CD4-positive, alpha-beta T cell treated with Interleukin-2 at 100 ng/mL for 4 hours (primary cell): ENCODE measurements around the gene ADAM33.

Source experiments
- DNase-seq: peaks from one replicate; pipeline ENCODE4 v3.0.0-alpha.2; 2020; ENCODE audit warnings: low spot score

Gene ADAM33

DNA sequence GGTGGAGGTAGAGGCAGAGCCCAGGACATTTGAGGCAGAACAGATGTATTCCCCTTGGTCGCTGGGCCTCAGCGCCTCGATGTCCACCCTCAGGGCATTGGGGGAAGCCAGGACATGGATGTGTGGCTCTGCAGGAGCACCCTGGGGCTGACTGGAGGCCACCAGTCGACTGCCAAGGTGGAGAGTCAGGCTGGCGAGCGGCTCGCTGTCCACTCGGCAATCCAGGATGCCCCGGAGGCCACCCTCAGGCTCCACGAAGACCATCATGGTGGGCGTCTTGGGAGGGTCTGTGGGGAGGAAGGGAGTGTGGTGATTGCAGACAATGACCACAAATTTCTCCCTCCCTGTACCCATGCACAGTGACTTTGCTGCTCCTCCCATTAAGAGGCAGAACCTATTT is 8.2 kb upstream of the ADAM33 start:
- no peak for DNase-seq

DNA sequence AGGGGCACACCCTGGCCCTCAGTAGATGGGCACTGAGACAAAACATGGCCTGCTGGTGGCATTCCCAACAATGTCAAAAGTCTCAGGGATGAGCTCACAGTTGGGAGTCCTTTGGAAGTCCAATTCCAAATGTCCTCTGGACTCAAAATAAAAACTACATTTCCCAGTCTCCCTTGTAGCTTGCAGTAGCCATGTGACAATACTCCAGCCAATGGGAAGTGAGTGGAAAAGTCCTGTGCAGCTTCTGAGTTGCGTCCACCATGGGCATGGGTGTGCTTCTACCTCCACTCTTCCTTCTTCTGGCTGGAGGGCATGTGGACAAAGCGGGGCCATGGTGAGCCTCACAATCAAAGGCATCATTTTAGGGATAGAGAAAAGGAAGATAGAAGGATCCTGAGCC is 5.8 kb upstream of the ADAM33 start:
- no peak for DNase-seq

DNA sequence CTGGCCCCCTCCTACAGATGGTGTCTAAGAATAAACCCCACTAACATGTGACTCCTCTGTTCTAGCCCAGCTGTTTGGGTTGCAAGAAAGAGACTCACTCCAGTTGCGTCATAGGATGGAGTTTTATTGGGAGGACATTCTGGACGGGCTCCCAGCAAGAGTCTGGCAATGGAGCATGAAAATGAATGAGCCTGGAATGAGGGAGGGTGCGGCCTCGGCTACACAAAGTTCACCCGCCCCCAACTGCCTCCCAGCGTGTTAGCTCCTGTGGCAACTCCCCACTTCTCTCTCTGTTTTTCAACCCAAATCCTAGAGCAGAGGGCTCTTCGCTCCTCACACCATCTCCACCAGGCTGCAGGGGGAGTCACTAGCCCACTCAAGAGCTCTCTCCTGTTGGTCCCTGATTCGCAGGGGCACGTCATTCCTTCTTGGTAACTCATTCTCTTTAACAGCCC is 5.1 kb upstream of the ADAM33 start:
- no peak for DNase-seq

DNA sequence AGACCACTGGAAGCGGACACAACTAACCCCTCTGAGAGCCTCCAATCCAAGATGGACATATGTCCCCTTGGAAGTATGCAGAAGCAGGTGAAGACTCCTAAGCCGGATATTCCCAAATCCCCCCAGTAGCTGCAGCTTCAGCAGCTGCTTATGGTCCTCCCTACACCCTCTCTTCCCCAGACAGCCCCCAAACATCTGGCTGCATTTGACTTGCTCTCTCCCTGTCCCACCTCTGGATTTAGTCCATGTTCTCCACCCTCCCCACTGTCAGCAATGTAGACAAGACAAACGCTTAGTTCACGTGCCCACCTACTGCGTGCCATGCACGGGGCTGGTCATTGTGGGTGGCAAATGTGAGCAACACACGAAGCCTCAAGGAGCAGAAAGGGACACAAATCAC is 4.6 kb upstream of the ADAM33 start:
- DNase-seq = no peak

DNA sequence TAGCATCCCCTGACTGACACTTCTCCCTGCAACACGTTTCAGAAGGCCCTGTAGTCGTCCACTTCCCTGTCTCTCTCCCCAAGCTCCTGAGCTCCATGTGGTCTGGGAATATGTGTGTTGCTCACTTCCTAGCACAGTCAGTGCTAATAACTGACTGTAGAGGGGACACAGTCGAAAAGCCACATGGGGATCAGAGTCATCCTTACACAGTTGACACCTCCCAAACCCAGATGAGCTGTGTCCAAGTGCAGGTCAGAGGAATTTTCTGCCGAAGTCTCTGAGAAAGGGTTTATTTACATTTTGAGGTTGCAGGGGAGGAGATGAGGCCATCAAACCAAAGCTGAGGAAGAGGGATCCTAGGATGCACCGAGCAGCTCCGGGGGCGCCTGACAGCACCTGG is 3.5 kb upstream of the ADAM33 start:
- DNase-seq = no peak

DNA sequence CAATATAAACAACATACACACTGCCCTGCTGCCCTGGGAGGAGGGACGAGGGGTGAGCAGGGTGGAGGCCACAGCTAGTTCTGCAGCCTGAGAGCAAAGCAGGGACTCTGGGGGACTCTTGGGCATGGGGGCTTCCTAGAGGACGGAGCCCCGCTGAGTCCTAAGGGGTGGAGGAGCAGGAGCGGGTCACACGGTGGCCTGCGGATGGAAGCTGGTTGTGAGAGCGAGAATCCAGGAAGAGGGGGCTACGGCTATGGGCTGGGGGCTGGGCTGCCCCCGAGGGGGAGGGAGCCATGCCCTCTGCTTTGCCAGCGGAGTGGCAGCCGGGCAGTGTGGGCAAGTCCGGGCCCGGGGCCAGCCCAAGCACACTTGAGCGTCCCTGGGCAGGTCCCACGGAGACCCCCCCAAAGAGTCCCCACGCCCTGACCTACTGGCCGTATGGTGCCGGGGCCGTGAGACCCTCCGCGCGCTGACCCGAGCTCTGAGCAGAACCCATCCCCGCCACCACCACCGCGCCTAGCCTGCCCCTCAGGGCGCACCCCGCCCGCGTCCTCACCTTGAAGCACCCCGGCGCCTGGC is 369 bp downstream of the ADAM33 start:
- DNase-seq = no peak

DNA sequence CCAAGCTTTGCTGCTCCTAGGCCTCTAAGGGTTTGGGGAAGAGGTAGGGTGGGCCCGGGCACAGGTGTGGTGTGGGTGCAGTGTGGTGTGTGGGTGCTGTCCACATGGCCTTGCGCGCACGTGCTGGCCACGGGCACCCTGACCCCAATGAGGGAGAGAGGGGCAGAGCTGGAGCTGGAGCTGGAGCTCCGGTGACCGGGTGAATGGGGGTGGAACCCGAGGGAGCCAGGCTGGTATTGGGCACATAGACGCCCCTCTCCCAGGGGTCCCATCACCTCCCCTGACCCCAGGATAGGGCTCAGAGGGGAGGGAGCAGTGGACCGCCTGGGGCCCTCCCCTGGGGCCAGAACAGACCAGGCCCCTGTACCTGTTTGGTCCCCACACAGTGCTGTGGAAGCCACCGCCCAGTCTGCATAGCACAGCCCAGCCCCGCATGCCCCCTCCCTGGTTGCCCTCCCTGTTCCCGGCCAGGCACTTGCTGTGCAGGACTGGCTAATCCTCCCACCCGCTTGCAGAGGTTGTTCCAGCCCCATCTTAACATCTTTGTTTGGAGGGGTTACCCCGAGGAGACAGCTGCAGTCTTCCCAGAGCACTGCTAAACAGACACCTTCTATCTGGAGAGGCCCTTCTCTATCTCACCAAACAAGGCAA is 984 bp downstream of the ADAM33 start:
- no peak for DNase-seq

DNA sequence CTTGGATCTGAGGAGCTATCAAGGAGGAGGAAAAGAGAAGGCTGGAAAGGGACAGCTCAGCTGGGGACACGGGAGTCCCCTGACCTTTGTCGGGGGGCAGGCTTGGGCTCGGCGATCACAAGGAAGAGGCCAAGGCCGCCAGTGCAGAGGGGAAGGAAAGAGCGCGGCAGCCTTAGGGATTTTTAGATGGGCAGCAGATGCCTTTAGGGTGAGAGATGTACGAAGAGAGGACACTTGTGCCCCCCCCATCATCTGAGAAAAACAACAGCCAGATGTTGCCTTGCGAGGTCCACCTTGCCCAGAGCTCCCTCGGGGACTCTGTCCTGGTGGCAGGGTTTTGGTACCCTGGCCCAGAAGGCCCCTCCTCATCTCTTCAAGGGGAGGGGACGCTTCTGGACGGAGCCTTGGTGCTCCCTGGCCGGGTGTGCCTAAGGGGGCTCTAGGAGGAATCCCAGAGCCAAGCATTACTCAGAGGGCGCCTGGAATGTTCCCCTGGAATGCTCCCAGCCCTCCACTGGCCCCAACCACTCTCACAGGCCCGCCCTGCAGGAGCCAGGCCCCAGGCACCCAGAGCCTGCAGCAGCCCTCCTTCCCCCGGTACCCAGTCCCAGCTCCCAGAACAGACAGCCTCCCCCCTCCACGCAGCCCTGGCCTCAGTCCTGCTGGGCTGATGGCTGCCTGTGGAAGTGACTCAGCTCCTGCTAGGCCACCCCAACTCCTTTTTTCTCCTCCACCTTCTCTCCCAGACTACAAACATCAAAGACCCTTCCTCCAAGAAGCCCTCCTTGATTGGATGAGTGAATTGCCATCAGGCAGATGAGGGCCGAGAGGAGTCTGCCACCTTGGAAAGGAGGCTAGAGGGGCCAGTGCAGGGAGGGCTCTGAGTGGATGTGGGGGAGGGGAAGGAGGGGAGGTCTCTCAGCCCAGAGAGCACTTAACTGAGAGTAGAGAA is 1.8 kb downstream of the ADAM33 start:
- DNase-seq = no peak

DNA sequence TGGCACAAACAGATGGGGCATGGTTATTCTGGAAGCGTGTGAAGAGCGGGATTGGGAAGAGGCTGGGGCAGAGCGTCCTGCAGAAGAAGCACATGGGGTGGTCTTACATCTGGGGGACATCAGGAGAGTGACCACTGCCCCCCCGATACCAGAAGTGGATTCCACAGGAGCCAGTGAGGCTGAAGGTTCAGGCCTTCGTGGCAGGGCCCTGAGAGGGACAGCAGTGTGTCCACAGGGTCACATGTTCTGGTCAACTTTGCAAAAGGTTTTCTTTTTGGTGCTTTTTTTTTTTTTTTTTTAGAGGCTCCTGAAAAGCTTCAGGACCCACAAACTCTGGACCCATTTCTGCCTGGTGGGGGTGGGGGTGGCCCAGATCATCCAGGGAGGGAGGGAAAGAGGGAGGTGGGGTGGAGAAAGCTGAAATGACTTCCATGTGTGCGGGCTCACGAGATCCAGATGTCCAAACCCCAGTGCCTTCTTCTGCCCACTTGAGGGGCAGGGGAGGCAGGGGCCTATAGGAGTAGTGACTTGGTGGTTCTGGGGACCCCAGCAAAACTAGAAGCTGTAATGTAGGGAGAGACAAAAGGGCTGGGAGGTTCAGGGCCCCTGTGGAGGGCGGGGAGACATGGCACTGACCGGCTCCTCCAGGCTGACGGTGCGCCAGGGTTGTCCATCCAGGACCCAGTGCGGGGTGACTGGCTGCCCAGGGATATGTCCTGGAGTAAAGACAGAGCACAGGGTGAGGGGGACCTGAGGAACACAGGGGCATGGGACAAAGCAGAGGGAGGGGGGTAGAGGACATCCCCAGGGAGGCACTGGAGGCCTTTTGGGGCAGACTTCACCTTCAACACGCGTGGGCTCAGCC is 2.7 kb downstream of the ADAM33 start:
- DNase-seq = no peak

DNA sequence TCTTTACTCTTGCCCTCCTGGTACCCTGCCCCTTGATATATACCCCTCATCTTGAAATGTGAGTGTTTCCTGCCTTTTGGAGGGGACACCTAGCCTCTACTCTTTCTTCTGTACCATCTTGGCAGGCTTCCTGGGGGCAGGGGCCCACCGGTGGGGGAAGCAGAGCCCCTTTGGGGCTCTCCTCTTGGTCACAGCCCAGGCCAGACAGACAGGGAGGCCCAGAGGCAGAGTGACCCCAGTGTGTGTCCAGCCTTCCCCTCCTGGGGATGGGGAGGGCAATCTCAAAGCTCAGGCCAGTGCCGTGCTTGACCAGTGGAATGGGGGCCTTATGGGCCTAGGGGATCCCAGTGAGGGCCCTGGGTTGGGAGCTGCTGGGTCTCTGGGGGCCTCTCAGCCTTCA is 3.6 kb downstream of the ADAM33 start:
- DNase-seq = no peak

DNA sequence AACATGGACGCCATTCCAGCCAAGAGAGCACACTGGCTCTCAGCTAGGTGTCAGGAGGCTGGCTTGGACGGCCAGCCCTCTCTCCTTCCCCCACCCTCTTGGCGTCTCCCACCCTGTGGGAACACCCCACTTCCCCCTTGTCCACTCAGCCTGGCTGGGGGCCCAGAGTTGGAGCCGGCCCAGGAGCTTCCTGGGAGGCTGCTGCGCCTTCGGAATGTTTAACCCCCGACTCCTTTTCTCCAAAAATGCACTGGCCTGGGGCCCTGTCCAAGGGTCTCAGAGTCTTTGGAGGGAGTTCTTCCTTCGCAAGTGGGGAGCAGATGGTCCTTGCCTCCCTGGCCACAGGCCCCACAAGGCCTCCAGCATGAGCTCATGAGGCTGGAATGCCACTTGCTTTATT is 4.1 kb downstream of the ADAM33 start:
- no peak for DNase-seq

DNA sequence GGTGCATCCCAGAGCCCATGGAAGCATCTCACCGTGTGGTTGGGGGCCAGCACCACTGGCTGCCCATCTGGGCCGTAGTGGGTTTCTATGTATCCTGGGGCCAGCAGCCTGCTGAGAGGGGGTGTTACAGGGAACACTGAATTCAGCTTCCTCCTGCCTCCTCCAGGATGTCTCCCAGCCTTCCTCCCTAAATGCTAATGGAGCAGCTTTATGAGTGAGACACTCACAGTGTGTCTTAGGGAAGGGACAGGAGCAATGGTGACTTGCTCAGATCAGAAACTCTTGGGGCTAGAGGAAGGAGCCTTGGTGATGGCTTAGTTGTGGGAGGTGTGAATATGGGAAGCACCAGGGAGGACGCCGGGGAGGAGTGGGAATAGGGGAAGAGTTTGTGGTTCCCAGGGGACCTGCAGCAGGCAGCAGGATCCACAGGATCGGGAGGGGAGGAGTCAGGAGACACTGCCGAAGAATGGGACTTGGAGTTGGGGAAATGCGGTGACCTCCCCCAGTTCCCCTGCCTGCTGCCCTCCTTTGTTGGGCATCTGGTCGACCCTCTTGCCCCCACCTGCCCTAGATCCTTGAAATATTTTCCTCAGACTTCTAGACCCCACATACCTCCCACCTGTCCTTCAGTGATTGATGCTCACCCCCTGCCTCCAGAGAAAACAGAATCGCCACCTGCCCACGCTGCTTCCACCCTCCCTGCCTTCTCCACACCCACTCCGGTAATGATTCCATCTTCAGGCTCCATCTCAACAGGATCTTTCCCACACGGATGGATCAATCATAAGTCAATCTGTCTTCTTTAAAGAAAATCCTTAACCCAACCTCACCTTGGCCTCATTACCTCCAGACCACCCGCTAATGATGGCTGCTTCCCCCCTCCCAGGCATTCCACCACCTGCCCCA is 6.6 kb downstream of the ADAM33 start:
- DNase-seq = no peak

DNA sequence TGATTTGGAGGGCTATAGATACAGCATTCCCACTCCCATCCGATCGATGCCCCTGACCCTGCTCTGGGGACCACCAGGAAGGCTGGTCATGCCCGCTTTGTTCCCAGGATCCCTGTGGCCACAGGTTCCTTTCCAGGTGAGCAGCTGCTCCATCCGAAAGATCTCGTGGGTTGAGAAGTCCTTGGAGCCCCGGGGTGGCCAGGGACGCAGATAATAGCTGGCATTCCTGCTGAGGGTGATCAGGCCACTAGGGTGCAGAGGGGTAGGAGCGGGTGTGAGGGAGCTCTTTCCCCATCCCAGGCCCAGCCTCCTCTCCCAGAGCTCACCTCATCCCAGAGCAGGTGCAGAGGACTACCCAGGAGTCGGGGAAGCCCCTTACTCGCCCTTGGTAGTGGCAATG is 7.4 kb downstream of the ADAM33 start:
- DNase-seq = no peak

DNA sequence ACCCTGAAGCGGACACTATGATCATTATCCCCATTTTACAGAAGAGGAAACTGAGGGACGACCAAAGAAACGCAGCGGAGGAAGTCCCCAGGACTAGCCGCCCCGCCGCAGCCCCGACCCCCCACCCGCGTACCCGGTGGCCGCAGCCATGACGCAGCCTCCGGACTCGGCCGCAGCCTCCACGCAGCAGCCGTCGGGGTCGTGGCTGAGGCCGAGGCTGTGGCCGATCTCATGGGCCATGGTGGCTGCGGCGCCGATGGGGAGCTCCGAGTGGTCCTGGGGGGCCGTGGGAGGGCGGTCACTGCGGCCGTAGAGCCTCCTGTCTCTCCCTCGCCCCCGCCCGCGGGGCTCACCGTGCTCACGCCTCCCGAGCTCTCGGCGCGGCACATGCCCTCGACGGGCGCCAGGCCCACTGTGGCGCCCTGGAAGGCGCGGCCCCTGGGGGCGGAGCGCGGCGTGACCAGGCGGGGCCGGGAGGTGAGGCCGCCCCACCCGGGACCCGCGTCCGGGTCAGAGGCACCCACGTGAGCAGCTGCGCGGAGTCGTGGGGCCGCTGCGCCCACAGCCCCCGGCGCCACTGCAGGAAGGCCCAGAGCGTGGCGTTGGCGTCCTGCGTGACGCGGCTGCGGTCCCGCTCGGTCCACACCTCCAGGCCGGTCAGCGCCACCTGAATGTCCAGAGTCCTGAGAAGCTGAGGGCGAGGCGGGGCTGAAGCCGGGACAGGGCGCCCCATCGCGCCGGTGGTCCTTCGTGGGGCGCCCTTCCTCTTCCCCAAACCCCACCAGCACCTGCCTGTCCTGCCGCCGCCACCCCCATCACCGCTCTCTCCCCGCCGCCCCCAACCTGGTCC is 8.4 kb downstream of the ADAM33 start:
- no peak for DNase-seq

DNA sequence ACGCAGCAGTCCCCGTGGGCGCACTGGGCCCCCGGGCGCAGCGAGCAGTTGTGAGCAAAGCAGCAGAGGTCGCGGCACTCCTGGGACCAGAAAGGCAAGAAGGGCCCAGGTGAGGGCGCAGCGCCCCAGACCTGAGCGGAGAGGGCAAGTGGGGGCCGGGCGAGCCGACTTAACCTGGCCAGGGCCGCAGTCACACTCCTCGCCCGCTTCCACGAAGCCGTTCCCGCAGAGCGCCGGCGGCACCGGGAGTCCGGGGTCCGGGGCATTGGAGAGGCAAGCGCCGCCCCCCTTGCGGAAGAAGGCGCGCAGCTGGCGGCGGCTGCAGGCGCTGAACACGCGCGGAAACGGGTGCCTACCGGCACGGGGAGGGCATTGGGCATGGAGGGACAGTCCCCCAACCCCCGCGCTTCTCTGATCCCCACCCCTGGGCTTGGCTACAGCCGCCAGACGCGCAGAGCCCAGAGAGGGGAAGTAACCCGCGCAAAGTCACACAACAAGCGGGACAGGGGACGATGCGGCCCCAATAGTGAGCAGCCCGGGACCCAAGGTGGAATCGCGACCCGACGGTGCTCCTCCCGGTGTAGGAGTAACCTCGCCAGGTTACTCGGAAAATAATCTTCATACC is 9.2 kb downstream of the ADAM33 start:
- no peak for DNase-seq

DNA sequence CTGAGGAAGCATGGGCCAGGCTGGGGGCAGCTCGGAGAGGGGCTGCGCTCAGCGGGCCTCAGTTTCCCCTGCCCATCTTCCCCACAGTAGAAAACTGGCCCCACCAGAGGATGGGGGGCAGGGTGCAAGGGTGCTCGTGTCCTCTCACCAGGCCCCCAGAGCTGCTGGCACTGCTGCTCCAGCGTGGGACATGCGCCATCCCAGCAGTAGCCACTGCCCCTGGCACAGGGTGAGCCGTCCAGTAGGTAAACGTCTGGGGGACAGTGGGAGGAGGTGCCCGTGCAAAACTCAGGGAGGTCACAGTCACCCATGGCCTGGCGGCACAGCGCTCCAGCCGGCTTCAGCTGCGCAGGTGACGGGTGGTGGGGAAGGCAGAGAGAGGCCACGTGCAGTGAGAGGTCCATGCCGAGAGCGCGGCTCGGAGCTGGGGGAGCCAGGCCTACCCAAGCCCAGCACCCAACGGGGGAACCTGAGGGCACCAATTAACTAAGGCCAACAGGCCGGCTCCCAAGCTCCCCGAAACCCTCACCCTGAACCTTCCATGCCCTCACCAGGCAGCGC is 9.7 kb downstream of the ADAM33 start:
- no peak for DNase-seq

DNA sequence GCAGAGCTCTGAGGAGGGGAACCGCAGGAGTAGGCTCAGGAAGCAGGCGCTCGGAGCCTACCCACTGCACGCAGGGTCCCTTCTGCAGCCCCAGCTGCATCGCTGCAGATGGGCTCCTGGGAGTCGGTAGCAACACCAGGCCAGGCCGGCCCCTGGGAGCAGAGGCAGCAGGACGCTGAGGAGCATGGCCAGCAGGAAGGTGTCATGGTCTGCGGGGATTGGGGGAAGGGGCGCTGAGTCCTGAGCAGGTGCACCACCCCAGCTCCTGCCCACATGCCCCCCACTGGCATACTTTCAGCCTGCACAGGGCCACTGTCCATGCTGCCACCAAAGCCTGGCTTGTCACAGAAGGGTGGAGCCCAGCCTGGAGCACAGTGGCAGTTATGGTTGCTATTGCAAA is 10.9 kb downstream of the ADAM33 start:
- DNase-seq = no peak

DNA sequence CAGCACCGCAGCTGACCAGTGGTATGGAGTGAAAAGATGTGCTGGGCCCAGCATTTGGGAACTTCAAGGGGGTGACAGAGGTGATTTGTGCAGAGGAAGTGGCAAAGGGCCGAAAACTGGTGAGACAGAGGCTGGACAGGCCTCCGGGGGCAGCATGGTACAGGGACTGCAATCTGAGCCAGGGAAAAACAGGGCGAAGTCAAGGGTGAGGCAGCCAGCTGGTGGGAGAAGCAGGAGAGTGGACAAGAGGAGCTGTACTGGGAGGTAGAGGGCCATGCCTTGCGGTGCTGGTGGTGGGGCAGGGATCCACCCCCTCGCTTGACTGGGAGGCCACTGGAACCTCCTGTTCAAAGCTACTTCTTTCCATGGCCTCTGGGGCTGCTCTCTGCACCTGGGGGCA is 11.3 kb downstream of the ADAM33 start:
- no peak for DNase-seq

DNA sequence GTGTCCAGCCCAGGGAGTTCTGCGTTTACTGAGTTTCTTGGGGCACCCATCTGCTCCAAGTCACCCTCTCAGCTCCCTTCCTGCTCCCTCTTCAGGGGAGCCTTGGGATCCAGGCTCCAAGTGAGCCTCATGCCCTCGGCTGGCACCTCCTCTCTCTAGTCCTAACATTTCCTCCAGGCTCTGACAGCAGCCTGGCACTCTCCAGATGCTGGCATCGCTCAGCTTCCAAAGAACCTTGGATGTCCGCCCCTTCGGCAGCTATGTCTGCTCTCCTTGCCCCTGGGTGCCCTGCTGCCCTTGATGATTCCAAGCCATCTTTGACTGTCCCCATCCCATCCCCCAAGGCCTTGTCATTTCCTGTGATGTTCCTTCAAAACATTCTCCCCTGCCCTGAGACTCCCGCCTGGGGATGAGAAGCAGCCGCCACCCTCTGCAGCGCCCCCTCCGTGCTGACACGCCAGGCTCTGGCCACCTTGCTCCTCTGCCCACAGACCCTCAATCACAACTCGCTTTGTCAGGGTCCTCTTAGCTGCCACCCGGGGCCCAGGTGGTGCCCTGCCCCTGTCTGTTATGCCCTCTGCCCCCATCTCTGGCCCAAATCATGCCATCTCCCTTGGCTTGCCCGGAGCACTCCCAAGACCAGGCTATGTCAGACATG is 12.0 kb downstream of the ADAM33 start:
- no peak for DNase-seq
